GM06990 (cell line): ENCODE data around the gene CCNF.

Experiments
- DNase-seq: peaks from one replicate; pipeline ENCODE4 v3.0.0-alpha.2; 2011; ENCODE audit not compliant: insufficient read length; ENCODE audit errors: extremely low read depth
- H3K27me3 ChIP-seq: replicated peaks from 2 replicates; pipeline ENCODE4 v1.6.0; 2011; ENCODE audit warnings: low read length; ENCODE audit not compliant: control insufficient read depth, insufficient read depth
- H3K36me3 ChIP-seq: 2 replicates; pipeline ENCODE4 v1.5.1; 2011; ENCODE audit warnings: low read length; ENCODE audit not compliant: control insufficient read depth, insufficient read depth
- H3K4me3 ChIP-seq: replicated peaks from 2 replicates; pipeline ENCODE4 v1.5.1; 2011; ENCODE audit warnings: low read depth, mild to moderate bottlenecking, control low read depth, low read length
- TF ChIP-seq, protein P1 (sequence below): IDR thresholded peaks from 2 replicates; pipeline ENCODE4 v1.5.1; 2011; ENCODE audit warnings: low read length, control low read depth, mild to moderate bottlenecking, inconsistent platforms; ENCODE audit not compliant: insufficient read depth, poor library complexity, severe bottlenecking

Gene CCNF

DNA sequence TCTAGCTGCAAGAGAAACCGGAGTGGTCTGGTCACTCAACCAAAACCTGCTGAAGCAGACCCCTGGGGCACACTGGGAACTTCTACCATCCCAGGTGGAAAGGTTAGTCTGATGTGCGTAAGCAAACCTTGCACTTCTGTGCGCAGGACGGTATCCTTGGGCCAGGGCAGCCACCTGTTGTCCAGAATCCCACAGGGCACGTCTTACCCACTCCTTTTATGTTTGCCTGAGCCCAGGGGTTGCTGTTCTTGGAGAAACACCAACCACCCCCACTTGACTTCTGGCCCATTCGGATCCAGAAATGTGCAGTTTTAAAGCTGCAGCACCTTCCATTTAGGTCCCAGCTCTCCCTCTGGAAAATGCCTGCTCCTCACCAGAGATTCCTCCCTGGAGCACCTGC lies 64.4 kb downstream of the CCNF start:
- Histone ChIP-seq H3K4me3 (no peak overlapping the region), H3K27me3 (no peaks in the 10 kb centered on the region), H3K36me3 (peaks cover 2% of the 10 kb centered on the region)
- TF ChIP-seq, protein P1, sequence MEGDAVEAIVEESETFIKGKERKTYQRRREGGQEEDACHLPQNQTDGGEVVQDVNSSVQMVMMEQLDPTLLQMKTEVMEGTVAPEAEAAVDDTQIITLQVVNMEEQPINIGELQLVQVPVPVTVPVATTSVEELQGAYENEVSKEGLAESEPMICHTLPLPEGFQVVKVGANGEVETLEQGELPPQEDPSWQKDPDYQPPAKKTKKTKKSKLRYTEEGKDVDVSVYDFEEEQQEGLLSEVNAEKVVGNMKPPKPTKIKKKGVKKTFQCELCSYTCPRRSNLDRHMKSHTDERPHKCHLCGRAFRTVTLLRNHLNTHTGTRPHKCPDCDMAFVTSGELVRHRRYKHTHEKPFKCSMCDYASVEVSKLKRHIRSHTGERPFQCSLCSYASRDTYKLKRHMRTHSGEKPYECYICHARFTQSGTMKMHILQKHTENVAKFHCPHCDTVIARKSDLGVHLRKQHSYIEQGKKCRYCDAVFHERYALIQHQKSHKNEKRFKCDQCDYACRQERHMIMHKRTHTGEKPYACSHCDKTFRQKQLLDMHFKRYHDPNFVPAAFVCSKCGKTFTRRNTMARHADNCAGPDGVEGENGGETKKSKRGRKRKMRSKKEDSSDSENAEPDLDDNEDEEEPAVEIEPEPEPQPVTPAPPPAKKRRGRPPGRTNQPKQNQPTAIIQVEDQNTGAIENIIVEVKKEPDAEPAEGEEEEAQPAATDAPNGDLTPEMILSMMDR = no peak
- DNase-seq = no peak

GRCh38 chr16:2494616-2495015 lies 65.4 kb downstream of the CCNF start:
- no peak for DNase-seq
- no peak overlapping the region for H3K4me3 ChIP-seq
- TF ChIP-seq, protein P1 = no peak
- H3K27me3 ChIP-seq = no peaks in the 10 kb centered on the region
- H3K36me3 ChIP-seq = peaks cover 2% of the 10 kb centered on the region

DNA sequence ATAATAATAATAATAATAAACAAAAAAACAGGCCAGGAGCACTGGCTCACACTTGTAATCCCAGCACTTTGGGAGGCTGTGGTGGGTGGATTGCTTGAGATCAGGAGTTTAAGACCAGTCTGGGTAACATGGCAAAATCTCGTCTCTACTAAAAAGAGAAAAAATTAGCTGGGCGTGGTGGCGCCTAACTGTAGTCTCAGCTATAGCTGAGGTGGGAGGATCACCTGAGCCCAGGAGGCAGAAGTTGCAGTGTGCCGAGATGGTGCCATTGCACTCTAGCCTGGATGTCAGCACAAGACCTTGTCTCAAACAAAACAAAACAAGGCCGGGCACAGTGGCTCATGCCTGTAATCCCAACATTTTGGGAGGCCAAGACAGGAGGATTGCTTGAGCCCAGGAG lies 65.8 kb downstream of the CCNF start:
- TF ChIP-seq, protein P1 = no peak

GRCh38 chr16:2496223-2497115 lies 67.2 kb downstream of the CCNF start:
- Histone ChIP-seq H3K4me3 (no peak overlapping the region), H3K36me3 (peaks cover 2% of the 10 kb centered on the region), H3K27me3 (no peaks in the 10 kb centered on the region)
- DNase-seq = no peak
- TF ChIP-seq, protein P1 = no peak

More for the DNA sequence above, 65.8 kb downstream of the CCNF start:
- H3K4me3 ChIP-seq = no peak overlapping the region
- peaks cover 2% of the 10 kb centered on the region for H3K36me3 ChIP-seq
- no peaks in the 10 kb centered on the region for H3K27me3 ChIP-seq
- DNase-seq = no peak

DNA sequence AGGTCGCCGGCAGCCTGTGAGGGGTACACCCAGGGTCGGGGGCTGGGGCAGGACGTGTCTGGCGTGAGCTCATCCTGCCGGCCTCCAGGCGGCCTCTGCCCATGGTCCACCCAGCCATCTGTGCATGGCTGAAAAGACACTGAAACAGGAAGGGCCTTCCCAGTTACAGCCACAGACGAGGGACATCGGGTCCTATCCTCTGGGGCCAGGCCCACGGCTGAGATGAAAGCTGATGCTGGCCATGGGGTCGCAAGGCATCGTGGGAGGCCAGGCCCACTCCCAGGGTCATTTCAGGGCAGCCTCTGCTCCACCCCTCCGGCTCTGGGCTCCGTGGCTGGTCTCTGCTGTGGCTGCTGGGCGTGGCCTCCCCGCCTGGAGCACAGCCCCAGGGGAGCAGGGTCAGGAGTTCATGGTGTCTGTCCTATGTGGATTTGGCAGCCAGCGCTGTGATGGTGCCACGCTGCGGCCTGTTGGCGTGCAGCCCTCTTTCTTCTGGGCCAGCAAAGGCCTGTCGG lies 67.9 kb downstream of the CCNF start:
- no peak overlapping the region for H3K4me3 ChIP-seq
- no peak for DNase-seq
- TF ChIP-seq, protein P1 = no peak
- H3K36me3 ChIP-seq = peaks cover 2% of the 10 kb centered on the region
- no peaks in the 10 kb centered on the region for H3K27me3 ChIP-seq
